Stimulated activated effector memory CD8-positive, alpha-beta T cell treated with anti-CD3 and anti-CD28 coated beads, Interleukin-12 subunit alpha, Interleukin-12 subunit beta, amount 100 ng/mL, for 72 hours (primary cell): Measurements from ENCODE around the gene ANKUB1.

Source experiments
- ATAC-seq: fragments of 150-1000 bp; cut with Tn5 transposase; 2 replicates; pipeline ENCODE4 v1.10.0; 2021
- DNase-seq, 2 donors: peaks; one replicate each; pipeline ENCODE4 v3.0.0; 2021 to 2022; ENCODE audit warnings: low spot score in 2 of 2
- H3K27ac Mint-ChIP-seq: one replicate; pipeline ENCODE4 v1.8.0; 2022; ENCODE audit warnings: mild to moderate bottlenecking, mixed read lengths
- H3K36me3 Mint-ChIP-seq: one replicate; pipeline ENCODE4 v1.8.0; 2022; ENCODE audit warnings: mild to moderate bottlenecking, mixed read lengths
- H3K4me1 Mint-ChIP-seq: one replicate; pipeline ENCODE4 v1.8.0; 2022; ENCODE audit warnings: mixed read lengths
- H3K4me3 Mint-ChIP-seq: one replicate; pipeline ENCODE4 v1.8.0; 2022; ENCODE audit warnings: mild to moderate bottlenecking, mixed read lengths
- H3K9me3 Mint-ChIP-seq: one replicate; pipeline ENCODE4 v1.8.0; 2022; ENCODE audit warnings: mixed read lengths

Gene ANKUB1

GRCh38 chr3:149716984-149717383, 75.4 kb downstream of the ANKUB1 start:
- DNase-seq: no peak
- Mint-ChIP-seq H3K9me3 (peaks cover 8% of the 10 kb centered on the region), H3K4me3 (no peak overlapping the region), H3K36me3 (no peaks in the 10 kb centered on the region), H3K4me1 (no peaks in the 10 kb centered on the region), H3K27ac (no peak overlapping the region)
- no peak for ATAC-seq

DNA sequence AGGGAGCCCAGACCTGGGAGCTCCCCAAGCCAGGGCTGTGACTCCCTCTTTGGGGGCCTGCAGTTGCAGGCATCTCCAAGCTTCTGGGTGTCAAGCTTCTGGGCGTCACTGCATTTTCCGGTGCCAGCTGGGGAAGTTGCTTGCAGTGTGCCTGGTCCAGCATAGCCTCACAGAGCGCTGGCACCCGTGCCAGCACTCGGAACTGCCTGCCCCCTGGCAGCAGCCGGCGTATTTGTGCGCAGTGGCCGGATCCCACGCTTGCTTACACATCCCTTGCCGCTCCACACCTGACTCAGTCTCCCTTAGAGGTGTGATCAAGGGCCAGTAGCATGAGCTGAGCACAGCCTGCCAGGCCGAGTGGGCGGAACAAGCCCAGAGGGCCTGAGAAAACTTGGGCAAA, 77.1 kb downstream of the ANKUB1 start:
- H3K4me1 Mint-ChIP-seq: no peaks in the 10 kb centered on the region
- no peak overlapping the region for H3K4me3 Mint-ChIP-seq
- H3K36me3 Mint-ChIP-seq: no peaks in the 10 kb centered on the region
- H3K9me3 Mint-ChIP-seq: no peaks in the 10 kb centered on the region
- no peak overlapping the region for H3K27ac Mint-ChIP-seq
- DNase-seq (no peak), ATAC-seq (no peak)

DNA sequence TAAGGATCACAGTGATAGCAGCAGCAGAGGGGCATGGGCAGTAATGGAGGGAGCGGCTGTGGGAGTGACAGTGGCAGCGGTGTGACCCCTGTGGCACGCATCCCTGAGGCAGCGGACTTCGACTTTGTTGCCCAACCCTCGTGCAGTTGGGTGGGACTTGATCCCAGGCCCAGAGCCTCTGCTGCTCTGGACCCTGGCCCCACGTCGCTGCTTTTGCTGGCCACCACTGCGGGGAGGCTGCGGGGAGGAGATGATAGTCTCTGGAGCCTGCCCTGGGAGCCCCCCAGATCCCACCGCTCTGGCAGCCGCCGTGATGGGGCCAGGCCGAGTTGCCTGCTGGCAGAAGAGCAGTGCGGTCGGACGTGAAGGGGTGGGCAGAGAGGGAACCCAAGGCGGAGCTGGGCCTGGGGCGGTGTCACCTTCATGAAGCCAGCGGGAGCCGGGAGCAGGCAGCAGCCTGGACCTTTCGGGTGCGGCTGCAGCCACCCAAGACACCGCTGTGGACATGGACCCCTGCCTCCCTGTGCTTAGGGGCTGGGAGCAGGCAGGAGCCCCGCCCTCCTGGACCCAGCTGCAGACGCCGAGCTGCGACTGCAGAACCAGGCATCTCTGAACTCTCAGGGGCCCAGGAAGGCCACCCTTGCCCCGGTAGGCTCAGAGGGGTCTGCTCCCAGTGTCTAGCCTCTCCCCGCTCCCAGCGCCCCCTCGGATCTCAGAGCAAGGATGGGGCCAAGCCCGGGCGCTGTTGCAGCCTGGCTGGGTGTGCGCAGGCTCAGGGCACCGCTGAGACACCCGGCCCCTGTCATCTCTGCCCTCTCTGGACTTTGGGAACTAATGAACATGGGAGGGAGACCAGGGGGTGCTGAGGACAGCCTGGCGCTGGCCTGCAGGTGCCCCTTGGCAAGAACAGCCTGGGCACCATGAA, 78.4 kb downstream of the ANKUB1 start:
- Mint-ChIP-seq H3K27ac (no peak overlapping the region), H3K36me3 (no peaks in the 10 kb centered on the region), H3K4me1 (no peaks in the 10 kb centered on the region), H3K9me3 (no peaks in the 10 kb centered on the region), H3K4me3 (no peak overlapping the region)
- DNase-seq (no peak), ATAC-seq (no peak)
